Ovary (tissue), 9 donors: ENCODE results near the gene XPC. TPM values are rescaled to one million over a fixed set of nuclear protein-coding genes. Genes with fewer than 3 reads are reported as not detected.

Experiments used
- DNase-seq, 5 donors: peaks; one replicate each; pipeline ENCODE4 v3.0.0-alpha.2; 2019 to 2020
- H3K27ac ChIP-seq, 2 donors: fragments of 200-600 bp; one replicate each; pipeline versions ENCODE4 v1.5.1 to v1.8.0; 2019 to 2022
- H3K27me3 ChIP-seq: fragments of 200-600 bp; one replicate; pipeline ENCODE4 v1.8.0; 2022
- H3K36me3 ChIP-seq: fragments of 200-600 bp; sonication (generic); one replicate; pipeline ENCODE4 v1.5.1; 2019
- H3K4me1 ChIP-seq: one replicate; pipeline ENCODE4 v1.8.1; 2013; ENCODE audit warnings: mild to moderate bottlenecking, moderate library complexity; ENCODE audit not compliant: insufficient read depth
- H3K4me3 ChIP-seq: fragments of 200-600 bp; sonication (generic); one replicate; pipeline ENCODE4 v1.5.1; 2017
- H3K9me3 ChIP-seq, 2 donors: fragments of 200-600 bp in 1 of 2; sonication (generic) in 1 of 2; one replicate each; pipeline versions ENCODE4 v1.5.1 to v1.8.1; 2013 to 2019; ENCODE audit warnings: mild to moderate bottlenecking in 1 of 2, moderate library complexity in 1 of 2
- EP300 ChIP-seq: sonication (generic); formaldehyde crosslinking; IDR thresholded peaks from one replicate; pipeline ENCODE4 v1.6.1; 2017; ENCODE audit warnings: antibody characterized with exemption
- POLR2A ChIP-seq: fragments of 450-650 bp; IDR thresholded peaks from one replicate; pipeline ENCODE4 v1.6.1; 2017; ENCODE audit warnings: antibody characterized with exemption, mild to moderate bottlenecking, moderate library complexity
- WGBS, 3 donors: extraction: QIAGEN DNeasy Blood & Tissue Kit in 1 of 3; methylation state at CpG; one replicate each; pipeline versions ENCODE4 v1.1.5 to v1.1.7; 2013 to 2017; 5-methylcytosine and 5-hydroxymethylcytosine counted together
- intact Hi-C, 4 donors: fragments of 100-400 bp; cut with DNase I; formaldehyde crosslinking; loops; one replicate each; pipeline versions ENCODE4 v1.11.0 to v1.15.1; 2022 to 2023
- polyA plus RNA-seq, 2 donors: library from polyadenylated mRNA; stranded (reverse); fragments of 200-250 nt in 1 of 2; fragments of 350-450 nt in 1 of 2; fragmentation: Illumina TruSeq in 1 of 2; extraction: RNeasy Lipid Tissue Mini Kit (QIAGEN cat#74804) in 1 of 2; gene quantifications; one replicate each; pipeline ENCODE4 v1.2.3, GENCODE V29; 2013 to 2014
- total RNA-seq, 7 donors: library from RNA; depleted of rRNA in 2 of 7; stranded (reverse); fragments of >200 nt in 2 of 7; fragmentation: NEBNext Ultra II Directional in 3 of 7; extraction: Animal tissue kit (Norgen Biotek cat#: 25700) in 3 of 7; gene quantifications; one replicate each; pipeline versions ENCODE4 v1.1.0 to v1.2.4, GENCODE V29; 2016 to 2023
- TF ChIP-seq, protein P1 (sequence below), 3 donors: fragments of 450-650 bp in 2 of 3; fragments of 200-600 bp in 1 of 3; IDR thresholded peaks; one replicate each; pipeline versions ENCODE4 v1.5.1 to v1.8.0; 2016 to 2022; ENCODE audit warnings: antibody characterized with exemption in 3 of 3, mild to moderate bottlenecking in 1 of 3
- donor health status: DM: no; HTN: no; CAD: no; lungs with moderate emphysema.
- donor health status: DM: no; HTN: no; CAD: no.
- donor health status: Bipolar disorder and iron deficiency.
- donor health status: DM: yes; HTN: yes; CAD: no.
- donor health status: DM: no; HTN: no; CAD: no.
- donor health status: DM: yes; HTN: yes; CAD: no.

Gene XPC
- total and polyA plus RNA-seq, 9 donors: 36.2 to 63.1 (median 40.6) TPM

DNA sequence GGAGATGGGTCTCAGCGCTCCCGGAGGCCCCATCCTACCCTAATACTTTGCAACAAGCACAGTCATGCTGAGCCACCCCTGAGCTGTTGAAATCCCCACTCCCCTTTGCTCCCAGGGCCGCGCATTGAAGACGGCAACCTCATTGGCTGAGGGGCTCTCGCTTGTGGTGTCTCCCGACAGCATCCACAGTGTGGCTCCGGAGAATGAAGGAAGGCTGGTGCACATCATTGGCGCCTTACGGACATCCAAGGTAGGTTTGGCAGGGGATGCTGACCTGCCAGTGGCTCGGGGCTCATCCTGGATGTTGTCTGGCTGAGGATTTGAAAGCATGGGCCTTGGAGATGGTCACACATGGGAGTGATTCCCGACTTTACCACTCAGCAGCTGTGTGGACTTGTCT, 47.7 kb downstream of the XPC start:
- Histone ChIP-seq H3K36me3 (no peaks in the 10 kb centered on the region), H3K27me3 (no peaks in the 10 kb centered on the region), H3K4me1 (peaks cover 13% of the 10 kb centered on the region), H3K9me3 (no peaks in the 10 kb centered on the region), H3K4me3 (no peak overlapping the region), H3K27ac (no peak overlapping the region)
- TF ChIP-seq, protein P1, sequence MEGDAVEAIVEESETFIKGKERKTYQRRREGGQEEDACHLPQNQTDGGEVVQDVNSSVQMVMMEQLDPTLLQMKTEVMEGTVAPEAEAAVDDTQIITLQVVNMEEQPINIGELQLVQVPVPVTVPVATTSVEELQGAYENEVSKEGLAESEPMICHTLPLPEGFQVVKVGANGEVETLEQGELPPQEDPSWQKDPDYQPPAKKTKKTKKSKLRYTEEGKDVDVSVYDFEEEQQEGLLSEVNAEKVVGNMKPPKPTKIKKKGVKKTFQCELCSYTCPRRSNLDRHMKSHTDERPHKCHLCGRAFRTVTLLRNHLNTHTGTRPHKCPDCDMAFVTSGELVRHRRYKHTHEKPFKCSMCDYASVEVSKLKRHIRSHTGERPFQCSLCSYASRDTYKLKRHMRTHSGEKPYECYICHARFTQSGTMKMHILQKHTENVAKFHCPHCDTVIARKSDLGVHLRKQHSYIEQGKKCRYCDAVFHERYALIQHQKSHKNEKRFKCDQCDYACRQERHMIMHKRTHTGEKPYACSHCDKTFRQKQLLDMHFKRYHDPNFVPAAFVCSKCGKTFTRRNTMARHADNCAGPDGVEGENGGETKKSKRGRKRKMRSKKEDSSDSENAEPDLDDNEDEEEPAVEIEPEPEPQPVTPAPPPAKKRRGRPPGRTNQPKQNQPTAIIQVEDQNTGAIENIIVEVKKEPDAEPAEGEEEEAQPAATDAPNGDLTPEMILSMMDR (IDR thresholded peaks at IDR 0.05): no peak
- TF ChIP-seq EP300: no peak
- no peak for TF ChIP-seq POLR2A
- 96 to 97% (median 96%) methylated on average over 12 of the region's 12 CpGs for WGBS, 3 donors
- intact Hi-C loops: no loop called here
- no peak for DNase-seq

DNA sequence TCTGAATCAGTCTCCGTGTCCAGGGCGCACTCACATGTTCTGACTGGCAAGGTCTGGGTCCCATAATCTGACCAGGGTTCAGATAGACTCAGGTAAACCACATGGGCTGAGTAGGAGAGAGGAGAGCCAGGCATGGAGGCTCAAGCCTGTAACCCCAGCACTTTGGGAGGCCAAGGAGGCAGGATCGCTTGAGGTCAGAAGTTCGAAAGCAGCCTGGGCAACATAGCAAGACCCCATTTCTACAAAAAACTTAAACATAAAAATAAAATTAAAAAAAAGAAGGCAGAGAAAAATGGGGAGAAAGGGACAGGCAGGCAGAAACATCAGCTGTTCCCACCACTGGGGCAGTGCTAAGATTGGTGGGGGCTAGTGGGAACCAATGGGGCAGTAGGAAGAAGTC, 48.2 kb downstream of the XPC start:
- WGBS, 3 donors: 95 to 99% (median 98%) methylated on average over 4 of the region's 4 CpGs
- Histone ChIP-seq H3K27ac (no peak overlapping the region), H3K36me3 (no peaks in the 10 kb centered on the region)

DNA sequence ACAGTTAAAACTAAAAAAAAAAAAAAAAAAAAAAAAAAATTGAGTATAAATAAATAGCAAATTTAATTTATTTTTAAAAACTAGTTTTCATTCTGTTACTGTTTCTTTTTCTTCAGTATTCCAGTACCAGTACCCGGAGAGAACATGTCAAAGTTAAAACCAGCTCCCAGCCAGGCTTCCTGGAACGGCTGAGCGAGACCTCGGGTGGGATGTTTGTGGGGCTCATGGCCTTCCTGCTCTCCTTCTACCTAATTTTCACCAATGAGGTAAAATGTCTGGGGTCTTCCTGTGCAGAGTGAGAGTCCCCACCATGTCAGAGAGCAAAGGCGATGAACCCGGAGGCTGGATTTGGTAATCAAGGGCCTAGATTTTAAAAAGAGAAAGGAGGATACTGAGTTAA, 49.1 kb downstream of the XPC start:
- no peaks in the 10 kb centered on the region for H3K36me3 ChIP-seq
- no peak overlapping the region for H3K27ac ChIP-seq
- intact Hi-C loops: loop anchor here in 2 of 4 donors (5.0 to 10.0 kb wide), 3 partner anchors 46 to 234 kb away; partner anchors contain the start of genes LSM3 (in 1 of the 2) and XPC (in 1 of the 2)

More for the DNA sequence above, 48.2 kb downstream of the XPC start:
- TF ChIP-seq POLR2A (no peak), EP300 (no peak)
- TF ChIP-seq, protein P1 (IDR thresholded peaks at IDR 0.05): no peak
- DNase-seq: no peak
- no peaks in the 10 kb centered on the region for H3K27me3 ChIP-seq
- H3K4me1 ChIP-seq: peaks cover 13% of the 10 kb centered on the region
- intact Hi-C loops: no loop called here
- no peak overlapping the region for H3K4me3 ChIP-seq
- H3K9me3 ChIP-seq: no peaks in the 10 kb centered on the region

DNA sequence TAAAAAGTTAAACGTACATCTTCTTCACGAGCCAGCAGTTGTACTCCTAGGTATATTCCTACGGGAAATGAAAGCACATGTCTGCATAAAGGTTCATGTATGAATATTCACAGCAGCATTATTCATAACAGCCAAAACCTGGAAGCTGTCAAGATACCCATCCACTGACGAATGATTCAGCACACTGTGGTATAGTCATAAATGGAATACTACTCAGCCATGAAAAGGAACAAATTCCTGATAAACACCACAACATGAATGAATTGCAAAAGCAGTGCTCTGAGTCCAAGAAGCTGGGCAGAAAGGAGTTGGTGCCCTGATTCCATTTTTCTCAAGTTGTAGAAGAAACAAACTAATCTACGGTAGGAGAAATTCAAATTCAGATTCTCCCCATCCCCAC, 49.7 kb downstream of the XPC start:
- no peaks in the 10 kb centered on the region for H3K36me3 ChIP-seq
- no peak overlapping the region for H3K4me3 ChIP-seq
- no peaks in the 10 kb centered on the region for H3K9me3 ChIP-seq
- intact Hi-C loops: loop anchor here in 2 of 4 donors (5.0 to 10.0 kb wide), 3 partner anchors 46 to 234 kb away; partner anchors contain the start of genes LSM3 (in 1 of the 2) and XPC (in 1 of the 2)
- no peak for TF ChIP-seq POLR2A
- TF ChIP-seq EP300: no peak
- TF ChIP-seq, protein P1 (IDR thresholded peaks at IDR 0.05): no peak
- H3K27me3 ChIP-seq: no peaks in the 10 kb centered on the region
- H3K4me1 ChIP-seq: peaks cover 13% of the 10 kb centered on the region
- WGBS, 3 donors: 95 to 97% (median 96%) methylated on average over 5 of the region's 5 CpGs
- no peak overlapping the region for H3K27ac ChIP-seq
- DNase-seq: no peak

More for the DNA sequence above, 49.1 kb downstream of the XPC start:
- no peak for DNase-seq
- H3K27me3 ChIP-seq: no peaks in the 10 kb centered on the region
- no peaks in the 10 kb centered on the region for H3K9me3 ChIP-seq
- TF ChIP-seq POLR2A: no peak
- TF ChIP-seq, protein P1 (IDR thresholded peaks at IDR 0.05): no peak
- TF ChIP-seq EP300: no peak
- WGBS, 3 donors: 94 to 95% (median 95%) methylated on average over 6 of the region's 6 CpGs
- H3K4me1 ChIP-seq: peaks cover 13% of the 10 kb centered on the region
- H3K4me3 ChIP-seq: no peak overlapping the region
